Measurements from ENCODE around the gene LRRC26.

The LRRC26 gene

DNA sequence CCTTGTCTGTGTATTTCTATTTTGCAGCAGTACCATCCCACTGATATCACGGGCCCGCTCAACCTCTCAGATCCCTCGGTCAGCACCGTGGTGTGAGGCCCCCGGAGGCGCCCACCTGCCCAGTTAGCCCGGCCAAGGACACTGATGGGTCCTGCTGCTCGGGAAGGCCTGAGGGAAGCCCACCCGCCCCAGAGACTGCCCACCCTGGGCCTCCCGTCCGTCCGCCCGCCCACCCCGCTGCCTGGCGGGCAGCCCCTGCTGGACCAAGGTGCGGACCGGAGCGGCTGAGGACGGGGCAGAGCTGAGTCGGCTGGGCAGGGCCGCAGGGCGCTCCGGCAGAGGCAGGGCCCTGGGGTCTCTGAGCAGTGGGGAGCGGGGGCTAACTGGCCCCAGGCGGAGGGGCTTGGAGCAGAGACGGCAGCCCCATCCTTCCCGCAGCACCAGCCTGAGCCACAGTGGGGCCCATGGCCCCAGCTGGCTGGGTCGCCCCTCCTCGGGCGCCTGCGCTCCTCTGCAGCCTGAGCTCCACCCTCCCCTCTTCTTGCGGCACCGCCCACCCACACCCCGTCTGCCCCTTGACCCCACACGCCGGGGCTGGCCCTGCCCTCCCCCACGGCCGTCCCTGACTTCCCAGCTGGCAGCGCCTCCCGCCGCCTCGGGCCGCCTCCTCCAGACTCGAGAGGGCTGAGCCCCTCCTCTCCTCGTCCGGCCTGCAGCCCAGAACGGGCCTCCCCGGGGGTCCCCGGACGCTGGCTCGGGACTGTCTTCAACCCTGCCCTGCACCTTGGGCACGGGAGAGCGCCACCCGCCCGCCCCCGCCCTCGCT is 1.9 kb downstream of the LRRC26 start:
- DNase-seq (ENCODE audit: low spot score) = peak; percentile 59

DNA sequence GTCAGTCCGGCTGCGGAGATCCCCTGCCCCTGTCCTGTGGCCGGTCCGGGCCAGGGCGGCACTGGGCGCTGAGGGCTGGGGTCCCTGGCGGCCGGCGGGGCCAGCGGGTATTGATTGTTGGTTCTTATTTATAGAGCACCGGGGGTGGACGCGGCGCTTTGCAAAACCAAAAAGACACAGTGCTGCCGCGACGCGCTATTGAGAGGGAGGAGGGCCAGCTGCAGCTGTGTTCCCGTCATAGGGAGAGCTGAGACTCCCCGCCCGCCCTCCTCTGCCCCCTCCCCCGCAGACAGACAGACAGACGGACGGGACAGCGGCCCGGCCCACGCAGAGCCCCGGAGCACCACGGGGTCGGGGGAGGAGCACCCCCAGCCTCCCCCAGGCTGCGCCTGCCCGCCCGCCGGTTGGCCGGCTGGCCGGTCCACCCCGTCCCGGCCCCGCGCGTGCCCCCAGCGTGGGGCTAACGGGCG is 2.5 kb downstream of the LRRC26 start:
- DNase-seq (ENCODE audit: low spot score) = no peak

DNA sequence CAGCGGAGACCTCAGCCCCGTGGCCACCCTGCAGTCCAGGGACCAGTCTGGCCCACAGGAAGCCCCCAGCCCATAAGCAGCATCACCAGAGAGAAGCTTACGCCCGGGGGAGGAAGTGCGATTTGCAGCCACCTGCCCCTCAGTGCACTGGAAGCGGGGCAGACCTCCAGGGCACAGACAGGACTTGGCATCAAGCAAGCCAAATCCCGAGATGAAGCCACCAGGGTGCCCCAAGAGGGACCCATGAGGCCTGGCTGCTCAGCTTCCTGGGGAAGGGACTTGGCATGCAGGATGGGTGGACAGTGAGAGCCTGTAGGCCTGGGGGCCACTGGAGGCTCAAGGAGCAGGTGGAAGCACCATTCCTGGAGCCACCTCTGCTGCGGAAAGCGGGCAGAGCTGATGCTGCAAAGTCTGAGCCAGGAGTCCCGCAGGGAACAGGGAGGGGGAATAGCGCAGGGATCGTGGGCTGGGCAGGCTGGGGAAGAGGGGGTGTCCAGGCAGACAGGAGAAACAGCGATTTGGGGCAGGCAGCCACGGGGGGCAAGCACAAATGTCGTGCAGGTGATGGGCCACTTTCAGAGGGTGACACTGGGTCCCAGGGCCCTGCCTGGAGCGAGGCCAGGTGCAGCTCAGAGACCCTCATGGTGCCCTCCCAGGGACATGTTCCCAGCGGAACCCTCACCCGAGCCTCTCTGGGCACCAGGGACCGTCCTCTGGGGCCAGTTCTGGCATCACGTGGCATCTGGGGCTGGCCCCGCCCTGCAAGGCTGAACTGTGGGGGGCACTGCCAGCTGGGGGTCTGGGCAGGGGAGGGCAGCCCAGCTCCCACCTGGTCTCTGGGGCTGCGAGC is 3.2 kb downstream of the LRRC26 start:
- no peak for DNase-seq (ENCODE audit: low spot score)

DNA sequence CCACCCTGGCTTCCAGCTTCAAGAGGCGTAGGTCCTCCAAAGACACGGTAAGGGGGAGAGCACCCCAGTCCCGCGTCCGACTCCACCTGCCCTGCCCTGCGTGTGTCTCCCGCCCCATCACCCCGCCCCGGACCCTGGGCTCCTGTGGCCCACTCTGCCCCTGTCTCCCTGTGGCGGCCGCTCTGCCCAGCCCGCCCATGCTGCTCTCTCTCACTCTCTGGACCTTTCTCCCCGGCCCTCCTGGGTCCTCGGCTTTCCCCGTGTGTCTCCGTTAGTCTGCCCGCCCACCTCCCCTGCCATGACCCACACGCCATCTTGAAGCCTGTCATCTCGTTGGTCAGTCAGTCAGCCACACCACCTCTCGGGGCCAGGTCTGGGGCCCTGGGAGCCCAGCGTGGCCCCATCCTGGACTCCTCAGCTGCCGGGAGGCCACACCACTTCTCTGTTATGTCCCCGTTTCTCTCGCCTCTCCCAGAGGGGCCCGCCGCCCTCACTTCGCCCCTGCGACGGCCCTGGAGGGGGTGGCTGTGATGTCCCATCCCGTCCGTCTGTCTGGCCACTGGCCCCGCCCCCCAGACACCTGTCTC is 4.5 kb downstream of the LRRC26 start:
- DNase-seq (ENCODE audit: low spot score) = no peak

DNA sequence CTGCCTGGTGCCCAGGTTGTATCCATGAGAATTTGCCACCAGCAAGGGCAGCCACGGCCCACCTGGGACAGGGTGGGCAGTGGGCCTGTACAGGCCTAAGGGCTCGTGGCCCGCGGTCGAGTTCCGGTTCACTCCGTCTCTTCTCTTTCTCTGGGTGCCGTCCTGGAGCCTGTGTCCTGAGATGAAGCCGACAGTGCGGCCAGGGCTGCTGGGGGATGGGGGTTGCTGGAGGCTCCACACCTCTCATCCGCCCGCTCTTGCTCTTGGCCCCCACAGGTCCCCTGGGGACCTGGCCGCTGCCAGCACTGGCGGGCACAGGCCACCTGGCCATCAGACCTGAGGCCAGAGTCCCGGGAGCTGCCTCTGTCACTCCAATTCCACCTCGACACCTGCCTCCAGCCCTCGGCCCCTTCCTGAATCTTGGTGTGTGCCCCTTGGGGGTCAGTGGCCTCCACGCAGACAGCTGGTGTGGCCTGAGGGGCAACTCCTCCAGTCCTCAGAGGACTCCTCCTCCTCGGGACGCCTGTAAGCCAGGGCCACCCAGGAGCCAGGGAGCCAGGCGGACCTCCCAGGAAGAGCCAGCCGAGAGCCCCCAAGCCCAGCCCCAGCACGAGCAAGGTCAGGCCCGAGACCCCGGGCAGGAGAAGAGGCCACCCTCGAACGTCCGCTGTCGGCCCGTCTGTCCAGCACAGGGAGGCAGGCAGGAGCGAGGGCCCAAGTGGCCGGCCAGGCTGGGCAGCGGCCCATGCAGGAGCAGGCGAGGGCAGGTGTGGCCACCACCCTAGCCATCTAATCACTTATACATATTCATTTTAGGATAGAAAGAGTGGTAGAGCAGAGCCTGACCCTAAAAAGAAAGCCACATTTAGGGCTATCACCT is 5.2 kb downstream of the LRRC26 start:
- no peak for DNase-seq (ENCODE audit: low spot score)

DNA sequence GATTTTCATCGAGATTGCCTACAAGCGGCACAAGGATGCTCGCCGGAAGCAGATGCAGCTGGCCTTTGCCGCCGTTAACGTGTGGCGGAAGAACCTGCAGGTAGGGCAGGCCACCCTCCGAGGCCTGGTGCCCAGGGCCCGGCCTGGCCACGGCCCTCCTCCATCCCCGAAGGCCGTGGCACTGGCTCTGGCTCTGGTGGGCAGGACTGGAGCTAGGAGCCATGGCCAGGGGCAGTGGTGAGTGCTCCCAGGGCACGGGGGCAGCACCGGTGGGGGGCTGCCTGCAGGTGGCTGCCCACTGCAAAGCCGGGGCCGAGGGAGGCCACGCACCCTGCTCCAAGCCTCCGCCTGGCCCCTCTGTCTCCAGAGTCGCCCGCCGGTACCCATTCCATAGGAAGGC is 6.0 kb downstream of the LRRC26 start:
- no peak for DNase-seq (ENCODE audit: low spot score)

DNA sequence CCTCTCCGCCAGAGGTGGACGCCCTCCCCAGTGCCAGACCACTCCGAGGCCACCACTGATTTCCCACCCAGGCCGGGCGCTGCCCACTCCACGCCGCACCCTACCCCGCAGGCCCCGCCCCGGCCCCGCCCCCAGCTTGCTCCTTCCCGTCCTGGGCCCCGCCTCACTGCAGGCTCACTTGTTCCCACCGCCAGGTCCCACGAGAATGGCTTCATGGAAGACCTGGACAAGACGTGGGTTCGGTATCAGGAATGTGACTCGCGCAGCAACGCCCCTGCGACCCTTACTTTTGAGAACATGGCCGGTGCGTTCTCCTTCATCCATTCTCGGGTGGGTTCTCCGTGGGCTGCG is 6.5 kb downstream of the LRRC26 start:
- DNase-seq (ENCODE audit: low spot score) = peak; percentile 60

DNA sequence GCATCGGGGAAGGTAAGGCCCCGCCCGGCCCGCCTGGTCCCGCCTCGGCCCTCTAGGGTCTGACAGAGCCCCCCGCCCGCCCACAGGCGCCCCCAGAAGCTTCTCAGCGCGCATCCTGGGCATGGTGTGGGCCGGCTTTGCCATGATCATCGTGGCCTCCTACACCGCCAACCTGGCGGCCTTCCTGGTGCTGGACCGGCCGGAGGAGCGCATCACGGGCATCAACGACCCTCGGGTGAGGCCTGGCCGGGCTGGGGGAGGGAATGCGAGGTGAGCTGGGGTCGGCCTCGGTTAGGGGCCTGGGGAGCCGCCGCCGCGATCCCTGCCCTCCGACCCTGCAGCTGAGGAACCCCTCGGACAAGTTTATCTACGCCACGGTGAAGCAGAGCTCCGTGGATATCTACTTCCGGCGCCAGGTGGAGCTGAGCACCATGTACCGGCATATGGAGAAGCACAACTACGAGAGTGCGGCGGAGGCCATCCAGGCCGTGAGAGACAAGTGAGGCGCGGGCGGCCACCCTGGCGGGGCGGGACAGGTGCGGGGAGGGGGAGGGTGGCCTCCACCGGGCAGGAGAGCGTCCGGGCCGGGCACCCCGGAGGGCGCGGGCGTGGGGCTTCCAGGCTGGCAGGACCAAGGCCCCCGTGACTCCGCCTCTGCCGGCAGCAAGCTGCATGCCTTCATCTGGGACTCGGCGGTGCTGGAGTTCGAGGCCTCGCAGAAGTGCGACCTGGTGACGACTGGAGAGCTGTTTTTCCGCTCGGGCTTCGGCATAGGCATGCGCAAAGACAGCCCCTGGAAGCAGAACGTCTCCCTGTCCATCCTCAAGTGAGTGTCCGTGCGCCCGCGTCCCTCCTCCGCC is 7.1 kb downstream of the LRRC26 start:
- peak; percentile 50 for DNase-seq (ENCODE audit: low spot score)

DNA sequence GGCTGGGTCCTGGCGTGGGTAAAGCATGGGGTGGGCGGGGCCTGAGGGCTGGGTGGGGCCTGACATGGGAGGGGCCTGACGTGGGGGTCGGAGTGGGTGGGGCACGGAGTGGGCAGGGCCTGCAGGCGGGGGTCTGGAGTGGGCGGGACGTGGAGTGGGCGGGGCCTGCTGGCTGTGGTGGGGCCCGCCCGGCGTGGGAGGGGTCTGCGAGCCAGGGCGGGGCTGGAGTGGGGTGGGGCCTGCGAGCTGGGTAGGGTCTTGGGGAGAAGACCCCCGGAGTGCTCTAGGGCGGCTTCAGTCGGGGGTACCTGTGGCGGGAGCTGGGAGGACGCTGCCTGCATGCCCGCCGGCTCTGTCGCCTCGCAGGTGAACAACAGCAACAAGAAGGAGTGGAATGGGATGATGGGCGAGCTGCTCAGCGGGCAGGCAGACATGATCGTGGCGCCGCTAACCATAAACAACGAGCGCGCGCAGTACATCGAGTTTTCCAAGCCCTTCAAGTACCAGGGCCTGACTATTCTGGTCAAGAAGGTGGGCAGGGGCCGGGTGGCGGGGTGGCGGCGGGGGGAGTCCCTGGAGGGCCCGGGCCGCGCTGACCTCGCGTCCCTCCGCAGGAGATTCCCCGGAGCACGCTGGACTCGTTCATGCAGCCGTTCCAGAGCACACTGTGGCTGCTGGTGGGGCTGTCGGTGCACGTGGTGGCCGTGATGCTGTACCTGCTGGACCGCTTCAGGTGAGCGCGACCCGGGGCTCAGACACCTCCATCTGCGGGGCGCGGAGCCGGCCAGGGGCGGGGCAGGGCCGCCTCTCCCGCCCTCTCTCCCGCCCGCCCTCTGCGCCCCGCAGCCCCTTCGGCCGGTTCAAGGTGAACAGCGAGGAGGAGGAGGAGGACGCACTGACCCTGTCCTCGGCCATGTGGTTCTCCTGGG is 8.0 kb downstream of the LRRC26 start:
- peak; percentile 88 for DNase-seq (ENCODE audit: low spot score)

DNA sequence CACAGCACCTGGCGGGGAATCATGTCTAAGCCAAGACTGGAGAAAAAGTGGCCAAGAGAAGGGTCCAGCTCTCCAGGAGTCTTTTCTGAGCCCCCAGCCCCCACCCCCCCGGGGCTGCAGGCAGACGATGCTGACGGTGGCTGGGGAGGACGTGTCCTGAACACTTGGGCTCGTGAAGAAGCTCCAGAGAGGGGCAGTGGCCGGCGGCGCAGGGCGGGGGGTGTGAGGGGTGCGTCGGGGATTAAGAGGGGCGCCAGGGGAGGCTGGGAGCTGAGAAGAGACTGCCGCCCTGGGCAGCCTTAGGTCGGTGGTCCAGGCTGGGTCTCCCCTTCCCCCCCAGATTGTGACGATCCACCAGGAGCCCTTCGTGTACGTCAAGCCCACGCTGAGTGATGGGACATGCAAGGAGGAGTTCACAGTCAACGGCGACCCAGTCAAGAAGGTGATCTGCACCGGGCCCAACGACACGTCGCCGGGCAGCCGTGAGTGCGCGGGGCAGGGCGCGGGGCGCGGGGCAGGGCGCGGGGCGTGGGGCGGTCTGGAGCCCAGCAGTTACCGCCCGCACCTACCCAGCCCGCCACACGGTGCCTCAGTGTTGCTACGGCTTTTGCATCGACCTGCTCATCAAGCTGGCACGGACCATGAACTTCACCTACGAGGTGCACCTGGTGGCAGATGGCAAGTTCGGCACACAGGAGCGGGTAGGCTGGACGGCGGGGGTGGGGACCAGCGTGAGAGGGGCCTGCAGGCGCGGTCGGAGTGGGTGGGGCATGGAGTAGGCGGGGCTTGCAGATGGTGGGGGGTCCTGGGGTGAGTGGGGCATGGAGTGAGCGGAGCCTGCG is 8.9 kb downstream of the LRRC26 start:
- no peak for DNase-seq (ENCODE audit: low spot score)

DNA sequence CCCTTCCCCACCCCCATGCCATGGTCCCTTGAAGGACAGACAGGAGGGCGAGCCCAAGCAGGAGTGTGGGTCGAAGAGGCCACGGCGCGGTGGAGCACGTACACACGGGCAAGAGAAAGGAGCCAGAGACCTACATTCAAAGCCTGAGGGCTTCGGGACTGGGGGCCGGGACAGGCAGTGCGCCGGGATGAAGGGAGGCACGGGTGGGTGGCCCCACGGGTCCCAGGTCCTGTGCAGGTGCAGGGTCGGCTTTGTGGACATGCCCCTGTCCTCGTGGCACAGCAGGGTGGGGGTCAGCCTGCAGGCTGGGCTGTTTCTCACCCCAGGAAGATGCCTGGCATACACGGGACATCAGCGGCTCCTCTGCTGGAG is 9.8 kb downstream of the LRRC26 start:
- no peak for DNase-seq (ENCODE audit: low spot score)

DNA sequence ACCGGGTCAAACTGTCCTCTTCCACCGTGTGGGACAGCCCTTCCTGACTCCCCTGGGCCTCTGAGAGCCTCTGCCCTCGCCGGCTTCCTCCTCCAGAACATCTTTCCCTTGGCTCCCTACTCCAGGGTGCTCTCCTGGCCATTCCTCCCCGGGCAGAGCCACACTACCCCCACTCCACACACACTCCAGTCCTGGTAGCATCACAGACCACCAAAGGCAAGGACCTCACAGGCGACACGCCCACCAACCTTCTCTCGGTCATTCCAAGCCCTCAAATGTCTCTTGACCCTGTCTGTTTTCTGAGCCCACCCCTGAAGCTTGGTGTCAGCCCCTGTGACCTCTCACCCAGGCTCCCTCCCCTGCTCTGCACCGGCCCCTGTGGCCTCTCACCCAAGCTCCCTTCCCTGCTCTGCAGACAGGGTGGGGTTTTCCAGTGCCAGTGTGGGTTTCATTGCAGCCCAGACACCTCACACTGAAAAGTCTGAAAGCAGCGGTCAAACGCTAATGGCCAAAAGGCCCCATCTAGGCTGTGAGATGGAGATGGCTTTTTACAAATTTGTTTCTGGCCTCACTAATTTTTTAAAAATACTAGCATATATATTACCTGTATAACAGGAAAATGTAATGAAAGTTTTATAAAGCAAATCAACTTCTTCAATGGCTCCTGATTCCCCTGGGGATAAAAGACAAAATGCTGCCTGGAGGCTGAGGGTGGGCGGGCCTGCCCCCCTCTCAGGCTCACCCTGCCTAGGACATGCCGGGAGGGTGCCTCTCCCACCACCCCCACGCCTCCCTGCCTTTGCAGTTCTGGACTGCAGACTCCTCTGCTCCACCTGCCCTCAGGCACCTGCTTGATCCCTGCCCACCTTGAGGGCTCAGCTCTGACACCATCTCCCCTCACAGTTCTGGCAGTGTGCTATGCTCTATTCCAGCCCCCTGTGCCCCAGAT is 10.5 kb downstream of the LRRC26 start:
- DNase-seq (ENCODE audit: low spot score) = no peak

DNA sequence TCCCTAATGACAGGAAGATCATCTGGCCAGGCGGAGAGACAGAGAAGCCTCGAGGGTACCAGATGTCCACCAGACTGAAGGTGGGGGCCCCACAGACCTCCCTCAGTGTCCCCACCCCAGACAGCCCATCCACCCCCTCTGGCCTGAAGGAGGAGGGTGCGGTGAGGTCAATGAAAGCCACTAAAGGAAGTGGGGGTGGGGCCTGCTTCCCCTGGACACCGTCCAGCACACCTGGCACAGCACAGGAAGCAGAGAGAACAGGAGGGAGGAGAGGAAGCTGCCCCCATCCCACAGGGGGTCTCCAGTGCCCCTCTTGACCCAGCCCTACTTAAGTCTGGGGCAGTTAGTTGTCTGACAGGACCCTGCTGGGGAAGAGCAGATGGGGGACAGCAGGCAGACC is 11.2 kb downstream of the LRRC26 start:
- DNase-seq (ENCODE audit: low spot score) = no peak

DNA sequence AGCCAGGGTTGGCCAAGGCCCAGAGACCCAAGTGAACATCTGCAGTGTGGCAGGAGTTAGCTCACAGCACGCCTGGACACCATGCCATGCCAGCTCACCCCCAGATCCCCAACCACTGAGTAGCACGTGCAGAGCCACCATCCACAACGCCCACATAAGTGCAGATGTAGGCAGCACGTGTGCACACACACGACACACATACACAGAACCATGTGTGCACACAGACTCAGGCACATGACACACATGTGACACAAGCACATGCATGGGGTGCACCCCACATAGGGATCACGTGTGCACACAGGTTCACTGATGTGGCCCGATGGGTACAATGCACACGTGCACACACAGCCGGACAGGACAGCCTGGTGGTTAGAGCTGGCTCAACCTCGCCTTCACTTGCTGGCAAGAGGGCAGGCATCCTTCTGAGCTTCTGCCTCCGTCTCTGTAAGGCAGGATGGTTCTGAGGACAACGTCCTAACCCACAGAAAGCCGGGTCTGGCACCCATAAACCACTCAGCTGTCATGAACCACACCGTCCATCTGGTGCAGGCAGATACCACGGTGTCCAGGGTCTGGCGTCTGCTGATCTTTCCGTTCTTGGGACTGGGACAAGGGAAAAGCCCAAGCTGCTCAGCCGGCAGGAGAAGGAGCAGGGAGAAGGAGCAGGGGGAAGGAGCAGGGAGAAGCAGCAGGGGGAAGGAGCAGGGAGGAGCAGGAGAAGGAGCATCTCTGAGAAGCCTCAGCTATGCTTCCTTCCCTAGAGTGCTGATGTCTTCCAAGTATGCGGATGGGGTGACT is 12.0 kb downstream of the LRRC26 start:
- DNase-seq (ENCODE audit: low spot score) = no peak

DNA sequence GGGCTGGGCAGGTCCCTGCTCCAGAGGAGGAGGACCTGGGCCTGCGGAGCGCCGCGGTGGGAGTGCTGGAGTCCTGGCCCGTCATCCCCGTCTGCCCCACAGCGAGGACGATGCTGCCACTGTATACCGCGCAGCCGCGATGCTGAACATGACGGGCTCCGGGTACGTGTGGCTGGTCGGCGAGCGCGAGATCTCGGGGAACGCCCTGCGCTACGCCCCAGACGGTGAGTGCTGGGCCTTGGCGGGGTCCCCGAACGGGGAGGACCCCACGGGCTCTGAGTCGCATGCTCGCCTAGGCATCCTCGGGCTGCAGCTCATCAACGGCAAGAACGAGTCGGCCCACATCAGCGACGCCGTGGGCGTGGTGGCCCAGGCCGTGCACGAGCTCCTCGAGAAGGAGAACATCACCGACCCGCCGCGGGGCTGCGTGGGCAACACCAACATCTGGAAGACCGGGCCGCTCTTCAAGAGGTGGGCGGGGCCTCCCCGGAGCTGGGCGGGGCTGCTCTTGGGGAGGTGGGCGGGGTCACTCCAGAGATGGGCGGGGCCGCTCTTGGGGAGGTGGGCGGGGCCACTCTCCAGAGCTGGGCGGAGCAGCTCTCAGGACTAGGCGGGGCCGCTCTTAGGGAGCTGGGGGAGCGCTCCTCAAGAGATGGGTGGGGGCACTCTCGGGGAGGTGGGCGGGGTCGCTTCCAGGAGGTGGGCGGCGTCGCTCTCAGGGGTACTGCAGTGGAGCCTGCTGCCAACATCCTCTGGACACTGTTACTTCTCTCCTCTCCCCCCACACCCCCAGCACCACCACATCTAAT is 13.1 kb downstream of the LRRC26 start:
- peak; percentile 81 for DNase-seq (ENCODE audit: low spot score)

DNA sequence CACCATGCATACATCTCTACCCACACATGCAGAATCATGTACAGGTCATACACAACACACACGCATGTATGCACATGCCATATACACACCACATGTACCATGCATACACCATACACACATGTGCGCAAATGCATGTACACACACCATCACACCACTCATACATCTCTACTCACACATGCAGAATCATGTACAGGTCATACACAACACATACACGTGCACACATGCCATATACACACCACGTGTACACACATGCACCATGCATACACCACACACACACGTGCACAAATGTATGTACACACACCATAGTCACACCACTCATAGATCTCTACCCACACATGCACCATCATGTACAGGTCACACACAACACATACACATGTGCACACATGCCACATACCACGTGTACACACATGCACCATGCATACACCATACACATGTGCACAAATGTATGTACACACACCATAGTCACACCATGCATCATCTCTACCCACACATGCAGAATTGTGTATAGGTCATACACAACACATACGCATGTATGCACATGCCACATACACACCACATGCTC is 16.9 kb downstream of the LRRC26 start:
- no peak for DNase-seq (ENCODE audit: low spot score)

Measured in iPS-NIHi11 (cell line).